Jurkat, Clone E6-1 (cell line): ENCODE results near the gene HDGF.

Experiments used
- DNase-seq: peaks from one replicate; pipeline ENCODE4 v3.0.0-alpha.2; 2011; ENCODE audit warnings: low read depth, low spot score
- H3K4me3 ChIP-seq: 2 replicates; pipeline ENCODE4 v1.5.1; 2011; ENCODE audit warnings: mild to moderate bottlenecking, low read length, control low read depth, moderate library complexity

HDGF gene

DNA sequence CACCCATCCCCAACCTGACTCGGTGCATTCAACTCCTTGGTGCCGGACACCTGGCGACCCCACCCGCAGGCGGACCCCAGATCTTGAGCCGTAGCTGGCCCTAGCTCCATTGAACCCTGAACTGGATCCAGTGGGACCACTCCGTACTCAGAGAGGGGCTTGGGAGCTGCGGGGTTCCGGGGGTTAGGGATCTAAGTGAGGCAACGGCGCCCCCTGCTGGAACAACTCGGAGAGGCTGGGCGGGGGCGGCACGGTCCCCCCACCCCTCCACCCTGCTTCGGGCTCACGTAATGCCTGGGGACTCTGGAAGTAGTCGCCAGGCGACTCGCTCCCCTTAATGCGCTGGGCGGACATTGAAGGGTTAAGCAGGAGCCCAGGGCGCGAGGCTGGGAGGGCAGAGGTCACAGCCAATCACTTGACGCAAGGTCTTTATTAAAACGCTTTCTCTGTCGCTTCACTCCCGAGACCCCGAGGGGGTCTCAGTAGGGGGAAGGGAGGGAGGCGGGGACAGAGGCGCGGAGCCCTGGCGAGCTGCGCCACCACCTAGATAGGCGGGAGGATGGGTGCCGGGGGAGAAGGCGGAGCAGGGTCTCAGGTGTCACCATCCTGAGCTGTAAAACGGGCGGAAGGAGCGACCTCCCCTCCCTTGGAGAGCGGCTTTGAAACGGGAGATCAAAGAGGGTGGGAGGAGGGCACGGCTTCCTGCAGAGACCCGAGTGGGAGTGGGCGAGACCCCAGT is 45.4 kb downstream of the HDGF start:
- H3K4me3 ChIP-seq: peak overlapping the region; percentile 57
- peak; percentile 51 for DNase-seq

DNA sequence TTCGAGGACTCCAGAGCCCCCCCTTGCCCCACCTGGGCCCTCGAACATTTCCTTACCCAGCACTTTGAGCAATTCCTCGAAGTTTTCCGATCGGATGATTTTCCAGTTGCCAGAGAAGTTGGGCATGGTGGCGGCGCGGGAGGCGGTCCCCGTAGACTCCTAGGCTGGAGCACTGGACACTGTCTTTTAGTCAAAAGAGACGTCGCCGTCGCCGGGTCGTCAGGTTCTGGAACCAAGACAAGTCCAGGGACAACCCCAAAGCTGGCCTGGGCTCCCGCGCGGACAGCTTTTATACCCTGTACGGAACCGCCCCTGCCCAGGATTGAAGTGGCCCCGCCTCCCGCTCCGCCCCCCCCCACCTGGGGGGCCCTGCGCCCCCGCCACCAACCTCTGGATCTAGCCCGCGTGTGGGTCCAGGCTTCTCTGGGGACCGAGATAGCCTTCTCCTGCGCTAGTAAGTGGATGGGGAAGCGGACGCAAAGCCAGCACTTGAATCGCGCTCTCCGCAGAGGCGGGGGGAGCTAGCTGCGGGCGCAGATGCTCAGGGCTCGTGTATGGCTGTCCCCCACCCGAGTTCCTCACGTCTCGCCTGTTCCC is 46.1 kb downstream of the HDGF start, which contains the start of gene CRABP2:
TSS of gene CRABP2 (minus strand) at position 263 of the 597 bp plus-strand sequence. CDS start at position 126, 137 bp downstream.
- DNase-seq: no peak
- peak within 1 kb of the TSS; percentile 57 for H3K4me3 ChIP-seq

DNA sequence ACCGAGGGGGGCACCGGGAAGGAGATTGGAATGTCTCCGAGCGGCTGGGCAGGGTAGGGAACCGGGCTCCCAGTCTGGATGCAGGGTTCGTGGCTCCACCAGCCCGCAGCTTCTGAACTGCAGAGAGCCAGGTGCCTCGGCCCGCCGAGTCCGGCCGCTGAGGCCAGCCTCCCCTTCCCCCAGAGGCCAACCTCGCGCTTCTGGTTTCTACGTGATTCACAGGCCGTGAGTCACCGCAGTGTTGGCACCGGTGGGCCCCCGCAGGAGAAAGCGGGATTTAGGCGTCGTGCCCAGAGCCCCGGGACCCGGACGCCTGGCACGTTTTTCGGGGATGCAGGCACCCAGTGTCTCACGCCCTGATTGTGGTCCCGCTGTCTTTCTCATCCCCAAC is 46.5 kb downstream of the HDGF start:
- no peak overlapping the region for H3K4me3 ChIP-seq
- no peak for DNase-seq

DNA sequence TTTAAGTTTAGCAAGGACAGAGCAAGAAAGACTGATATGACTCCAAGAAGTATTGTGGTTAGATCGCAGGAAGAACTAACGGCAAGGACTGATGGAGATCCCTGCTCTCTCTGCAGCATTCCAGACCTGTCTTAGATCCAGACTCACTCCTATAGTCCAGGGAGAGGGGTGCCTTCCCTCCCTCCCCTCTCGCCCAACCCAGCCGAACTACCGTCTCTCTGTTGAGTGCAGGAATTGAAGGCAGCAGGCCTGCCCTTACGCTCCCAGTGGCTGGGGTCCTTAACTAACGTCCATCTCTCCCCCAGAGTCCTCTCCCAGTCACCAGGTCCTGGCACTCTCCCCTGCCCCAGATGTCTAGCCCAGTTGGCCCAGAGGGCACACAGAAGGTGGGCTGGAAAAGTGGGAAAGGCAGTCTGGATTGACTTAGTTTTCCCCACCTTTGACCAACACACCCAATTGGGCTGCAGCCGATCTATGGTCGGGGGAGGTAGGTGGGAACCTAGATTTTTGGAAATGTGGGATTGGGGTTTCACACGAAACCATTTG is 47.2 kb downstream of the HDGF start:
- DNase-seq: no peak
- no peak overlapping the region for H3K4me3 ChIP-seq

DNA sequence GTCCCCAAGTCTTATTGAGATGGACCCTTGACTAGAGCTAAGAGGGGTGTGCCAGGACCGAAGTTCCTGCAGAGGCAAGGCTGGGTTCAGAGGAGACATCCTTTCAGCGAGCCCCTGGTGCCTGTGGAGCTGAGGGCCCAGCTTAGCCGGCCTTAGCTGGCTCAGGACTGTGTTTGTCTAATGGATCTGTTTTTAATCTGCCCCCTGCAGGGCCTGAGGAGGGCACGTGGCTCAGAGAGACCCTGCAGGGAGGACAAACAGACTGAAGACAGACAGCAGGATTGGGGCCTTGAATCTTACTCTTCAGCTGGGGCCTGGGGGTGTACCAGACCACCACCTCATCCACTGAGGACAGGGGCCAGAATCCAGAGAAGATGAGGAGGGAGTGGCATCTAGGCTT is 47.7 kb downstream of the HDGF start:
- no peak for DNase-seq

DNA sequence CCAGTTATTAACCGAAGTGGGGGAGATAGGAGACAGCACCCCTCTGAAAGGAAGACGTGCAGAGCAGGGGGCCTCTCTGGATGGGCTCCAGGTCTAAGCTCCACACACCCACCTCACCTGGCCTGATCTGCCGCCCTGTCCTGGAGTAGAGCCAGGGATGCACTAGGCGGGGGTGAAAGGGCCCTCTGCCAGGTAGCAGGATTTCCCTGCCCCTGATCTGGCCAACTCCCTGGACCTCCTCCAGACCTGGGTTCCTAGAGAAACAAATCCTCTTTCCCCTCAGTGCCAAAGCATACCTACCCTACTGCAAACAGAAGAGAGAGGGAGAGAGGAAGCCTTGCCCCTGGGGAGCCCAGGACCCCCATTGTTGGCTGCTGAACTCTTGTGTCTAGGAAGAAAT is 48.1 kb downstream of the HDGF start:
- no peak overlapping the region for H3K4me3 ChIP-seq

More for the DNA sequence above, 47.7 kb downstream of the HDGF start:
- no peak overlapping the region for H3K4me3 ChIP-seq

DNA sequence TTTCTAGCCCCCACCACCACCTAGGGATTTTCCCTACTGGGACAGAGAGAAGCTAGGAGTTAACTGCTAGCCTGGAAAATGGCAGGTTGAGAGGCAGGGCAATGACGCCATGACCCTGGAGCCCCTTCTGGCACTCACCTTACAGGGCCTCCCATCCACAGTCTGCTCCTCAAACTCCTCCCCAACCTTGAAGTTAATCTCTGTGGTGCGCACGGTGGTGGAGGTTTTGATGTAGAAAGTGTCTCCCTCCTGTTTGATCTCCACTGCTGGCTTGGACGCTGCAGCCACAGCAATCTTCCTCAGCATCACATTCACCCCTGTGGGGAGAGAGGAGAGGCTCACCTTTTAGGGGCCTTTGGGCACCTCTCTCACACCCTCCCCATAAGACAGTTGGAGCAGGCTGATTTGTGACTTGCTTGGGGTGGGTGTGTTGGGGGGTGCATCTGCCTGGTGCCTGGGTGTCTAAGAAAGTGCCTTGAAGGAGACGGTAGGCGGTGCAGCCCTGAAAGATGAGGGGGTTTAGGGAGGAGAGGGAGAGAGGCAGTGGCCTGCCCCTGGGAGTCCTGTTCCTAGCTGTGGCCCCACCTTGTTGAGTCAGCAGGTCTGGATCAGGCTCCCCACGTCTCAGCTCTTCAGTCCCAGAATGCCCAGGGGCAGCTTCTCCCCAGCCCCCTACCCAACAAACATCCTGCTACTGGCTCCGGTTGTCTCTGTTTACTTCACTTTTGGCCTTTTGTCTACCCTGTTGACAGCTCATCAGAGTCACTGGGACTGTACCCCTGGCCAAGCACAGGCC is 50.5 kb downstream of the HDGF start:
- peak; percentile 72 for DNase-seq
- H3K4me3 ChIP-seq: no peak overlapping the region

More for the DNA sequence above, 48.1 kb downstream of the HDGF start:
- DNase-seq: no peak

DNA sequence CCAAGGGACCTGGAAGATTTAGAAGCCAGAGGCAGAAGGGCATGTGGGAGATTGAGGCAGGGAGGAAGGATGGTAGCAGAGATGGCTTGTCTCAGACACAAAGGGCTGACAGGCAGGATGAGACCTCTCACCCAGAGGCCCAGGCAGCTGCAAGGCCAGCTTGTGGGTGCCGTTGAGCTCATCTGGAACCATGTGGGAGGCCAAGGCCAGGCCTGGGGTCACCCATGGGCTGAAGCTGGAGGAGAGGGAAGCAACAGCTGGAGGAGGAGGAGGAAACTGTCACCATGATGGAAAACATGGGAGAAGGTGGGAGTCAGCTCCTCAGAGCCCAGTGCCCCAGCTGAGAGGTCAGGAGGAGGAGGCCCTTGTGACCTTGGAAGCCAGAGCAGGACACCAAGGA is 52.5 kb downstream of the HDGF start:
- no peak for DNase-seq
- H3K4me3 ChIP-seq: no peak overlapping the region

DNA sequence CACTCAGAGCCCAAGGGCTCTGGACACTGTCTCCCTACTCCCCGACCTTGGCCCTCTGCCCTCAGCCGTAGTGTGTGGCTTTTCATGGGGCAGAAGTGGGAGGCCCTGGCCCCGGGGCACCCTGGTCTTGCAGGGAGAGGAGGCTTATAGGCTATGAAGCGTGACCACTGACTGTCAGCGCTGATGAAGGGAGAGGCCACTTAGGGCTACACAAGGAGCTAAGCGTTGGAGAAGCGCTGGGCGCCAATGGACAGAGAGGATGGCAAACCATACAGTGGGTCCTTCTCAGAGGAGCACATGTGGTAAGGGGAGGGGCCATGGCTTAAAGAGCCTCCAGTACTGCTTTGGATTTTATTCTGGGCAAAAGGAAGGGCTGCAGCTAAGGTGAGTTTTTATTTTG is 54.0 kb downstream of the HDGF start:
- no peak for DNase-seq
- no peak overlapping the region for H3K4me3 ChIP-seq

DNA sequence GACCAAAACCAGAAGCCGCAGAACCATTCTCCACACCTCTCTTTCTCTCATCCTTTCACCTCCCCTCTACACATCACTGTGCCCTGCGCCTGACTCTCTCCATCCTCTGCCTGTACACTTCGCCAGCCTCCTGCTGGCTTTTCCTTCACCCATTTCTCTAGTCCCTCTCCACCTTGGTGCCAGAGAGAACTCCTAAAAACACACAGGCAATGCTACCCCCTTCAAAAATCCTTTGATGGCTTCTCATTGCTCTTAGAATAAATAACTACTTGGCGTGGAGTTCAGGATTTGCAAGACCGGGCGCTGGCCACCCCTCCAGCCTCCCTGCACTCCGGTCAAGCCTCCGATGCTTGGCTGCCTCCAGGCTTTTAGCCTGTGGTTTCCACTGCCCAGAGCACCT is 54.7 kb downstream of the HDGF start:
- no peak for DNase-seq
- no peak overlapping the region for H3K4me3 ChIP-seq

DNA sequence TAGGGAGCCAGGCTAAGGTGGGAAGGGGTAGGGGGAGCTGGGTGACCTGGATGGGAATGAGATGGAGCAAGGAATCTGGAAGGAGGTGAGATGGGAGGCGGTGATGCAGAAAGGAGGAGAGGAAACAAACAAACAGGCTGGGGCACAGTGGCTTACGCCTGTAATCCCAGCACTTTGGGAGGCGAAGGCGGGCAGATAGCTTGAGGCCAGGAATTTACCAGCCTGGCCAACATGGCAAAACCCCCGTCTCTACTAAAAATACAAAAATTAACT is 56.8 kb downstream of the HDGF start:
- DNase-seq: no peak
- no peak overlapping the region for H3K4me3 ChIP-seq

DNA sequence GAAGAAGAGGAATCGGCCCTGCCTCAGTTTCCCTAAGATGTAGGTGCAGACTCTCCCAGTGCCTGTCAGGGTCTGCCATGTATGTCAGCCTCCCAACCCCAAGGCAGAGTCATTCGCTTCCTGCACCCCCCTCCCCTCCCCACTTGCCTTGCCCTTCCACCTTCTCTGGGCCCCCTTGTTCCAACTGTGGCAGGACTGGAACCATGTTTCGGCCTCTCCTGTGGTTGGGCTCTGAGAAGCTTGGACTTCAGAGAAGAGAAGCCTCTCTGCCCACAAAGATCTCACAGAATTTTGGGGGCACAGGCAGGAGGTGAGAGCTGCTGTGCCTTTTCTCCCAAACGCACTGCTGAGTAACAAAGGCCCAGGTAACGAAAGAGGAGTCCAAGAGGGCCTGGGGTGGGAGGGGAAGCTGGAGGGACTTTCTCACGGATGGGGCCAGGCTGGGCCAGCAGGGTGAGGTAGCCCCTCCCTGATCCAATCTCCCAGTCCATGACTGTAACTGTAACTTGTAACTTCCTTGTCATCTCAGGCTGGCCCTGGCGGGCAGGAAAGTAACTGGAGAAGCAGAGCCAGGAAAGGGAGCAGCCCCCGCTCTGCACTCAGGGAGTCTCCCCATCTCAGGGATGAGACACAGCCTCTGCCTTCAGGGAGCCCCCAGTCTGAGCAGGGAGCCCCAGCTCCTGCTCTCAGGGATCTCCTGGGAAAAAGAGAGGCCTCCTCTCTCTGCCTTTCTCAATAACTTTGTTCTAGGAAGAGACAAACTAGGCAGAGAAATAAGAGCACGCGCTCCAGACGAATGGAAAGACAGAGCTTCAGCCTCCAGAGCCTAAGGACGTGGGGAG is 57.4 kb downstream of the HDGF start:
- DNase-seq: no peak
- H3K4me3 ChIP-seq: no peak overlapping the region

DNA sequence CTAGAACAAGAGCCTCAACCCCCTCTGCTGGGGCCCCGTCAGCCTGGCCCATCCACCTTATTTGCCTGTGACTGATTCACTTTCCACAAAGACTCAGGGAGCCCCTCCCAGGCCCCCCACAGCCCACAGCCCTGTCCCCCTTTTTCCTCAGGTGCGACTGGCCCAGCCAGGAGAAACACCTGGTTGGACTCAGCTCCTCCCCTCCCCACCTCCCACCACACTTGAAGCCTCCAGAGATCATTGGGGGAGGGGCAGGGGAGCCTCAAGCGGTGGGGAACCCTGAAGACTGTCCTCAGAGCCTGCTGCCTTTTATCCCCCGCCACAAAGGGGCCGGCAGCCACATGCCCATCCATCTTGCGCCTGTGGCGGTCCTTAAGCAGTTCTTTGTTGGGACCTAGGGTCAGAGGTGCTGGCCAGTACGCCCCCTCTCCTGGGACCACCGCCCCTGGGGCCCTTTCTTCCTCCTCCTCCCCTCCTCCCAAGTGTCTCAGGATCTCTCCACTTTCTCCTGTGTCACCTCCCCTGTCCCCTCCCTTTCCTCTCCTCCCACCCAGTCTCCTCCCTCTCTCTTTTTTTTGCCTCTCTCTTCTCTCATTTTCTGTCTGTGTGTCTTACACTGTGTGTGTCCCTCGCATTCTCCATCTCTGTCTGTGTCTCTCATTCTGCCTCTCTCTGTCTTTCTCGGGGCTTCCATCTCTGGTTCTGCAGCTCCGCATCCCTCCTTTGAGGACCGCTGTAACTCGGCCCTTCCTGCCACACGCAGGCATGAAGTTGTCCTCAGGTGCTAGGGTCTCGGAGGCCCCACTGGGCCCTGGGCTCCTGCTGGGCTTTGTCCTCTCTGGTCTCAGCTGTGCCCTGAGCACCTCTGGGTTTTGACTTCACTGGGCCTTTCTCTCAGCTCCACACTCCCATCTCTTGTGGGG is 58.3 kb downstream of the HDGF start:
- H3K4me3 ChIP-seq: peak overlapping the region; percentile 21
- peak; percentile 70 for DNase-seq

DNA sequence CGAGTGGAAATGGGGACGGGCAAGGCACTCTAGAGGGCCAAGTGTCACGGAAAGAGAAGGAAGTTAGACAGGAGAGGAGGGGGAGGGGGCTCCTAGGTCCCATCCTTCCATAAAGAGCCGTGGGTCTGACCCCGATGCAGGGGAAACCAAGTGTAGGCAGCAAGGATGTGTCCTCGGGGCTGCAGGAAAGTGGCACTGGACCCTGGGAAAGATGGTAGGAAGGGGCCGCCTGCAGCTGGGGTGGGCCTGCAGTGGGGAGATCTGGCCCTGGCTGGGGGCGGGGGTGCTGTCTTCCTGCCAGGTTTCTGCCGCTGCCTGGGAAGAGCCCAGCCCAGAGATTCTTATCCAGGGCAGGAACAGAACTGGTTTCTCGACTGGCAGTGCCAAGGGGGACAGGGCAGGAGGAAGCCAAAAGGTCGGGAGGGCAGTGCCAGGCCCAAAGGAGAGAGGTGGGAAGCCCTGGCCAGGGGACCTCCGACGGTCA is 59.0 kb downstream of the HDGF start:
- no peak overlapping the region for H3K4me3 ChIP-seq
- no peak for DNase-seq
